ENCODE results near the gene PFKP.
"Not testable (repeated sequence)": the region's sequence is repeated elsewhere in the genome, so short reads cannot be mapped to it uniquely, and the experiment has no call there.

The PFKP gene

DNA sequence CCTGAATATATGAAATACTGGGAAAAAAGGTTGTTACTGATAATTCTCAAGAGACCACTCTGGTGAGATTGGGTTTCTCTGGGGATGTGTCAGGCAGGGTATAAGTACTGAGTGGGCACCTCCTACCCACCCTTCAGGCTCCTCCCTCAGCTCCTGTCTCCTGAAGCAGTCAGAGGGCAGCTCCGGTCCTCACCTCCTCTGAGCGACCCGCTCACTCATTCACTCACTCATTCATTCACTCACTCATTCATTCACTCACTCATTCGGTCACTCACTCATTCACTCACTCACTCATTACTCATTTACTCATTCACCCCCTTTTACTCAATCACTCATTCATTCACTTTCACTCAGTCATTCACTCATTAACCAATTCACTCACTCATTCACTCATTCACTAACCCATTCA lies 6.9 kb upstream of the PFKP start:
- H3K9me3 ChIP-seq (ENCODE audit: insufficient read depth, low read depth, low read length): no peaks in the 10 kb centered on the region
- H3K9ac ChIP-seq (ENCODE audit: low read depth, low read length, poor library complexity, severe bottlenecking): no peak overlapping the region
- no peaks in the 10 kb centered on the region for H3K9me2 ChIP-seq (replicated peaks; ENCODE audit: low read depth, low read length)
- no peaks in the 10 kb centered on the region for H3K36me3 ChIP-seq (ENCODE audit: insufficient read depth, low read length)
- no peak overlapping the region for H3K4me2 ChIP-seq (ENCODE audit: low read depth, low read length, poor library complexity, severe bottlenecking)
- H3F3A ChIP-seq (ENCODE audit: low read depth): no peaks in the 10 kb centered on the region; the same call in 1 of the 2 replicates
- no peak overlapping the region for H3K4me3 ChIP-seq (ENCODE audit: low read length, poor library complexity, severe bottlenecking)
- H3K27me3 ChIP-seq (ENCODE audit: insufficient read depth, low read length, poor library complexity, severe bottlenecking): no peaks in the 10 kb centered on the region
- TF ChIP-seq, protein P1, sequence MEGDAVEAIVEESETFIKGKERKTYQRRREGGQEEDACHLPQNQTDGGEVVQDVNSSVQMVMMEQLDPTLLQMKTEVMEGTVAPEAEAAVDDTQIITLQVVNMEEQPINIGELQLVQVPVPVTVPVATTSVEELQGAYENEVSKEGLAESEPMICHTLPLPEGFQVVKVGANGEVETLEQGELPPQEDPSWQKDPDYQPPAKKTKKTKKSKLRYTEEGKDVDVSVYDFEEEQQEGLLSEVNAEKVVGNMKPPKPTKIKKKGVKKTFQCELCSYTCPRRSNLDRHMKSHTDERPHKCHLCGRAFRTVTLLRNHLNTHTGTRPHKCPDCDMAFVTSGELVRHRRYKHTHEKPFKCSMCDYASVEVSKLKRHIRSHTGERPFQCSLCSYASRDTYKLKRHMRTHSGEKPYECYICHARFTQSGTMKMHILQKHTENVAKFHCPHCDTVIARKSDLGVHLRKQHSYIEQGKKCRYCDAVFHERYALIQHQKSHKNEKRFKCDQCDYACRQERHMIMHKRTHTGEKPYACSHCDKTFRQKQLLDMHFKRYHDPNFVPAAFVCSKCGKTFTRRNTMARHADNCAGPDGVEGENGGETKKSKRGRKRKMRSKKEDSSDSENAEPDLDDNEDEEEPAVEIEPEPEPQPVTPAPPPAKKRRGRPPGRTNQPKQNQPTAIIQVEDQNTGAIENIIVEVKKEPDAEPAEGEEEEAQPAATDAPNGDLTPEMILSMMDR (conservative IDR thresholded peaks at IDR 0.05; ENCODE audit: low read length): no peak
- TF ChIP-seq EZH2phosphoT487 (IDR thresholded peaks at IDR 0.05; ENCODE audit: borderline replicate concordance): no peak
- no peak overlapping the region for H2AFZ ChIP-seq (ENCODE audit: low read length)
- no peaks in the 10 kb centered on the region for H3K4me1 ChIP-seq (ENCODE audit: insufficient read depth, low read length, poor library complexity, severe bottlenecking)
- H4K20me1 ChIP-seq (ENCODE audit: insufficient read depth, low read length, poor library complexity, severe bottlenecking): no peaks in the 10 kb centered on the region
- H3K79me2 ChIP-seq (ENCODE audit: insufficient read depth, low read length): no peaks in the 10 kb centered on the region

DNA sequence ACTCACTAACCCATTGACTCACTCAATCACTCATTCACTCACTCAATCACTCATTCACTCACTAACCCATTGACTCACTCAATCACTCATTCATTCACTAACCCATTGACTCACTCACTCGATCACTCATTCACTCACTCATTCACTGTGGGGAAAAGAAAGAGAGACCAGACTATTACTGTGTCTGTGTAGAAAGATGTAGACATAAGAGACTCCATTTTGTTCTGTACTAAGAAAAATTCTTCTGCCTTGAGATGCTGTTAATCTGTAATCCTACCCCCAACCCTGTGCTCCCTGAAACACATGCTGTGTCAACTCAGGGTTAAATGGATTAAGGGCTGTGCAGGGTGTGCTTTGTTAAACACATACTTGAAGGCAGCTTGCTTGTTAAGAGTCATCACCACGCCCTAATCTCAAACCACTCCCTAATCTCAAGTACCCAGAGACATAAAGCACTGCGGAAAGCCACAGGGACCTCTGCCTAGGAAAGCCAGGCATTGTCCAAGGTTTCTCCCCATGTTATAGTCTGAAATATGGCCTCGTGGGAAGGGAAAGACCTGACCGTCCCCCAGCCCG lies 5.9 kb upstream of the PFKP start:
- H3F3A ChIP-seq (ENCODE audit: low read depth); H3K9me2 ChIP-seq (replicated peaks; ENCODE audit: low read depth, low read length); H3K4me3 ChIP-seq (ENCODE audit: low read length, poor library complexity, severe bottlenecking); H3K4me1 ChIP-seq (ENCODE audit: insufficient read depth, low read length, poor library complexity, severe bottlenecking); H3K9ac ChIP-seq (ENCODE audit: low read depth, low read length, poor library complexity, severe bottlenecking); H3K27me3 ChIP-seq (ENCODE audit: insufficient read depth, low read length, poor library complexity, severe bottlenecking); H3K4me2 ChIP-seq (ENCODE audit: low read depth, low read length, poor library complexity, severe bottlenecking); H3K79me2 ChIP-seq (ENCODE audit: insufficient read depth, low read length); H4K20me1 ChIP-seq (ENCODE audit: insufficient read depth, low read length, poor library complexity, severe bottlenecking); H3K9me3 ChIP-seq (ENCODE audit: insufficient read depth, low read depth, low read length); H3K36me3 ChIP-seq (ENCODE audit: insufficient read depth, low read length); H2AFZ ChIP-seq (ENCODE audit: low read length): not testable (repeated sequence)

DNA sequence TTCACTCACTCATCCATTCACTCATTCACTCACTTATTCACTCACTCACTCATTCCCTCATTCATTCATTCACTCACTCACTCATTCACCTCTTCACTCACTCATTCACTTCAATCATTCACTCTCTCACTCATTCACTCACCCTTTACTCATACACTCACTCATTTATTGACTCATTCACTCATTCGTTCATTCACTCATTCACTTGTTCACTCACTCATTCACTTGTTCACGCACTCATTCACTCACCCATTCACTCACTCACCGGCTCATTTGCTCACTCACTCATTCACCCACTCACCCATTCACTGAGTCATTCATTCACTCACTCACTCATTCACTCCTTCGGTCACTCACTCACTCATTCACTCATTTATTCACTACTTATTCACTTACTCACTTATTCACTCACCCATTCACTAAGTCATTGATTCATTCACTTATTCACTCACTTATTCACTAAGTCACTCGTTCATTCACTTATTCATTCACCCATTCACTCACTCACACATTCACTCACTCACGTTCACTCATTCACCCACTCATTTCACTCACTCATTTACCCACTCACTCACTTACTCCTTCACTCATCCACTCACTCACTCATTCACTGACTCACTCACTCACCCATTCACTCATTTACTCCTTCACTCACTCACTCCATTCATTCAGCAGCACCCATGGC lies 4.7 kb upstream of the PFKP start:
- Histone ChIP-seq H3K4me2 (ENCODE audit: low read depth, low read length, poor library complexity, severe bottlenecking) (no peak overlapping the region), H3K9ac (ENCODE audit: low read depth, low read length, poor library complexity, severe bottlenecking) (no peak overlapping the region), H3K27me3 (ENCODE audit: insufficient read depth, low read length, poor library complexity, severe bottlenecking) (peaks cover 2% of the 10 kb centered on the region), H3F3A (ENCODE audit: low read depth) (no peaks in the 10 kb centered on the region; the same call in 1 of the 2 replicates), H3K9me2 (replicated peaks; ENCODE audit: low read depth, low read length) (no peaks in the 10 kb centered on the region), H3K36me3 (ENCODE audit: insufficient read depth, low read length) (no peaks in the 10 kb centered on the region), H4K20me1 (ENCODE audit: insufficient read depth, low read length, poor library complexity, severe bottlenecking) (no peaks in the 10 kb centered on the region), H3K4me3 (ENCODE audit: low read length, poor library complexity, severe bottlenecking) (no peak overlapping the region), H3K79me2 (ENCODE audit: insufficient read depth, low read length) (peaks cover 3% of the 10 kb centered on the region), H3K4me1 (ENCODE audit: insufficient read depth, low read length, poor library complexity, severe bottlenecking) (no peaks in the 10 kb centered on the region), H2AFZ (ENCODE audit: low read length) (no peak overlapping the region), H3K9me3 (ENCODE audit: insufficient read depth, low read depth, low read length) (no peaks in the 10 kb centered on the region)
- TF ChIP-seq EZH2phosphoT487 (IDR thresholded peaks at IDR 0.05; ENCODE audit: borderline replicate concordance): no peak
- TF ChIP-seq, protein P1 (conservative IDR thresholded peaks at IDR 0.05; ENCODE audit: low read length): no peak

DNA sequence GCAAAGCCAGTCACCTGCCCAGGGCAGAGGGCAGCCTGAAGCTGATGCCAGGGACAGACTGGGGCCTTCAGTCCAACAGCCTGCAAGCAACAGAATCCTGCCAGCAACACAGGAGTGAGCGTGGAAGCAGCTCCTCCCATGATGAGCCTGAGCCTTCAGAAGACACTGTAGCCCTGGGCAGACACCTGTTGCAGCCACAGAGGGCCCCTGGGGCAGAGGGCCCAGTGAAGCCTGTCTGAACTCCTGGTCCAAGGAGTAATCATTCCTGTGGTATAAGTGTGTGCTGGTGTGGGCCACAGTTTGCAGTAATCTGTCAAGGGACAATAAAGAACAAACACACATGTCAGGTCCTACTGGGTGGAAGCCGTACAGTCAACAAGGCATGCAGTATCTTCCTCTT lies 2.9 kb upstream of the PFKP start:
- no peak overlapping the region for H3K9ac ChIP-seq (ENCODE audit: low read depth, low read length, poor library complexity, severe bottlenecking)
- H3K9me2 ChIP-seq (replicated peaks; ENCODE audit: low read depth, low read length): no peaks in the 10 kb centered on the region
- no peak overlapping the region for H2AFZ ChIP-seq (ENCODE audit: low read length)
- no peaks in the 10 kb centered on the region for H3K9me3 ChIP-seq (ENCODE audit: insufficient read depth, low read depth, low read length)
- TF ChIP-seq, protein P1 (conservative IDR thresholded peaks at IDR 0.05; ENCODE audit: low read length): no peak
- TF ChIP-seq EZH2phosphoT487 (IDR thresholded peaks at IDR 0.05; ENCODE audit: borderline replicate concordance): no peak
- no peak overlapping the region for H3K4me2 ChIP-seq (ENCODE audit: low read depth, low read length, poor library complexity, severe bottlenecking)
- H3K27me3 ChIP-seq (ENCODE audit: insufficient read depth, low read length, poor library complexity, severe bottlenecking): peaks cover 7% of the 10 kb centered on the region
- H3K36me3 ChIP-seq (ENCODE audit: insufficient read depth, low read length): no peaks in the 10 kb centered on the region
- H3K4me3 ChIP-seq (ENCODE audit: low read length, poor library complexity, severe bottlenecking): no peak overlapping the region
- H3F3A ChIP-seq (ENCODE audit: low read depth): no peaks in the 10 kb centered on the region; the same call in 1 of the 2 replicates
- H3K79me2 ChIP-seq (ENCODE audit: insufficient read depth, low read length): peaks cover 21% of the 10 kb centered on the region
- peaks cover 4% of the 10 kb centered on the region for H3K4me1 ChIP-seq (ENCODE audit: insufficient read depth, low read length, poor library complexity, severe bottlenecking)
- H4K20me1 ChIP-seq (ENCODE audit: insufficient read depth, low read length, poor library complexity, severe bottlenecking): peaks cover 4% of the 10 kb centered on the region
